ENCODE measurements around the gene C15orf62.

C15orf62 gene

DNA sequence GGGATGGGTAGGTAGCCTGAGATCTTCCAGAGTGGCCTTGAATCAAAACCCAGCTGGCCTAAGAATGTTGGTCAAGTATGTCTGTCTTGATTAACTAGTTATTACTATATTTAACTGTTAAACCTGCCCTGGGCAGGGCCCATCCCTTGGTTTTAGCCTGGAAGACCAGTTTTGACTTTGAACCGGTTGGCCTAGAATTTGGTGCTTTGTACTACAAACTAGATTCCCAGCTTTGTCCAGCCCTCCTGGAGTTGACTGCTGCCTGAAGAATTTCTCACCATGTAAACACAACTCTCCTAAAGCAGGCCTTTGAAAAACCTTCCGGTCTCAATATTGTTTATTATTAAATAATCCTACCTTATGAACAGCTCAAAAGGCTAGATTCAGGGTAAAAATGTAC lies 16.0 kb downstream of the C15orf62 start:
- DNase-seq = no peak

DNA sequence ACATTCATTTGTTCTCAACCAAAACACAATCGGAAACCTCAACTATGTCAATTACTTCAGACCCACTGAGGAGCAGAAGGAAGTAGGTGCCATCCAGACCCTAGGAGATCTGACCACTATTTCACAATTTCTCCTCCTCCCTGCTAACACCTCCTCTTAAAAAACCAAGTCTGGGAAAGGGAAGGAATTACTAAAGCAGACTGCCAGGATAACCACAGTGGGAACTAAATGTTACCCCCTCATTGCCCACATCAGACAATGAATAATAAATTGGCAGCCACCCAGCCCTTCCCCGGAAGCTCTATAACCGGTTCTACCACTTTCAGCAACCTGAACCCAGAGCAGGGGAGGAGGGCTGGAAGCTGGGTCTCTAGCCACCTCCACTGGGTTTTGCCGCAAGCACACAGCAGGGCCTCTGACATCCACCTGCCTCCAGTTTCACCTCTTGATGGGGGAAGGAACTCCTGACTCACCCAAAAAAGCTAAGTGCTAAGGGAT lies 17.6 kb downstream of the C15orf62 start:
- peak; percentile 91 for DNase-seq

DNA sequence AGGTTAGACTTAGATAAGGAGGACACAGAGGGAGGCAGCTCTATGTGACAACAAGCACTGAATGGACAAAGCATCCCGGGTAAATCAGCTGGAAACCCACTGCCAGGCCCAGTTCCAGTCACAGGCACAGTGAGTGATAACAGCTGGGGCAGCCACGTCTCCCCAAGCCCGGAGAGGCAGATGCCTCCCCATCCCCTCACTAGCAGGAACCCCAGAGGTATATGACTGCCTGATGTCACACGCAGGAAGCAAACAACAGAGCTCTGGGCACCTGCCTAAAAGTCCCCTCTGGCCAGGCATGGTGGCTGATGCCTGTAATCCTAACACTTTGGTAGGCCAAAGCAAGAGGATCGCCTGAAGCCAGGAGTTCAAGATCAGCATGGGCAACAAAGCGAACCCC lies 18.2 kb downstream of the C15orf62 start:
- no peak for DNase-seq

DNA sequence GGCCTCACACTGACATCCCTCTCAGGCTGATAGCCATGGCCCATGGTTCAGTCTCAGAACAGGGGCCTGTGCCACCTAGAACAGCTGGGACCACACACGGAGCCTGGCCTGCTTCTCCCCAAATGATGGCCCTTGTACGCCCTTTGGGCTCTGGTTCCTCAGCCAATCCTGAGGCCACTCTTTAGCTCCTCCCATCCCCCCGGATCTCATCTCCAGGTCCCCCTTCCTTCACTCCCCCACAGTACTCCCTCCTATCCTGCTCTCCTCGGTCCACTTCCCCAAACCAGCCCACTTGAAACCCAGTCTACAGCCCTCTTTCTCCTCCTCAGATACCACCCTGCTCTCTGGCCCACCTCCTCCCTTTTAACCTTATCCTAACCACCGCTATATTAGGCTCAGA lies 19.3 kb downstream of the C15orf62 start:
- no peak for DNase-seq

DNA sequence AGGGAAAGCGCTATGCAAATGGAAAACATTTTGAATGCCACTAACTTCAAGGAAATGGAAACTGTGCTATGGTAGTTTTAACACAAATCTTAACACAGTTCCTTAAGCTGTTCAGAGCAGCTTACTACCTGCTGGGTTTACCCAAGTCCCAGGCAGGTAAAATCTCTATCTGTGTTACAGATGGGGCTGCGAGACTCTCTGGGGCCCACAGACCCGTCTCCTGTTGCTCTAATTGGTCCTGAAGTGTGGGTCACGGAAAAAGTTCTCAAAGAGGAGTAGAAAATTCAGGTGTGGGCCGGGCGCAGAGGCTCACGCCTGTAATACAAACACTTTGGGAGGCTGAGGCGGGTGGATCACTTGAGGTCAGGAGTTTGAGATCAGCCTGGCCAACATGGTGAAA lies 20.2 kb downstream of the C15orf62 start:
- DNase-seq = no peak

DNA sequence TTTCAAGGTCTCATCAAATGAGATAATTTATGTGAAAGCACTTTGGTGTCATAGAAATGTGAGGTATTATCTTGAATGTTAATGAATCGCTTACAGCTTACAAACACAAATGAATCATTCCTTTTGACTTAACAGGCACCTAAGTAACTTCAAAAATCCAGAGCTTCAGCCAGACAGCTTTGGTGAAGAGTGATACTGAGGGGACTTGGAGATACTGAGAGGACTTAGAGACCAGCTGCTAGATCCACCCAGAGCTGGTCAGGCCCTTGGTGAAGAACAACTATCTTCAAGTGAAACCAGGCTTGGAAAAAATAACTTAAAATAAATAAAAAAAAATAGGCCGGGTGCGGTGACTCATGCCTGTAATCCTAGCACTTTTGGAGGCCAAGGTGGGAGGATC lies 20.9 kb downstream of the C15orf62 start:
- no peak for DNase-seq

DNA sequence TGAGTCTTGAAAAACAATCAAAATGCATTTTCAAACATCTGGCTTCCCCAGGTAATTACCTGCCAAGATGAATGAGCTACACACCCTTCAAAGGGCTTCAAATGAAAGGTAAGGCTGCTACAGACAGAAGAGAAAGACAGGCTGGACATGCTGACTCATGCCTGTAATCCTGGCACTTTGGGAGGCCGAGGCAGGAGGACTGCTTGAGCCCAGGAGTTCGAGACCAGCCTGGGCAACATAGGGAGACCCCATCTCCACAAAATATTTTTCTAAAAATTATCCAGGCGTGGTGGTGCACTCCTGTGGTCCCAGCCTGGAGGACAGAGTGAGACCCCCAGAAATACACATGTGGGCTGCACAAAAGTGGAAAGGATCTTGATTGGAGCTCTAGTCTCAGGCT lies 22.6 kb downstream of the C15orf62 start:
- DNase-seq = no peak

DNA sequence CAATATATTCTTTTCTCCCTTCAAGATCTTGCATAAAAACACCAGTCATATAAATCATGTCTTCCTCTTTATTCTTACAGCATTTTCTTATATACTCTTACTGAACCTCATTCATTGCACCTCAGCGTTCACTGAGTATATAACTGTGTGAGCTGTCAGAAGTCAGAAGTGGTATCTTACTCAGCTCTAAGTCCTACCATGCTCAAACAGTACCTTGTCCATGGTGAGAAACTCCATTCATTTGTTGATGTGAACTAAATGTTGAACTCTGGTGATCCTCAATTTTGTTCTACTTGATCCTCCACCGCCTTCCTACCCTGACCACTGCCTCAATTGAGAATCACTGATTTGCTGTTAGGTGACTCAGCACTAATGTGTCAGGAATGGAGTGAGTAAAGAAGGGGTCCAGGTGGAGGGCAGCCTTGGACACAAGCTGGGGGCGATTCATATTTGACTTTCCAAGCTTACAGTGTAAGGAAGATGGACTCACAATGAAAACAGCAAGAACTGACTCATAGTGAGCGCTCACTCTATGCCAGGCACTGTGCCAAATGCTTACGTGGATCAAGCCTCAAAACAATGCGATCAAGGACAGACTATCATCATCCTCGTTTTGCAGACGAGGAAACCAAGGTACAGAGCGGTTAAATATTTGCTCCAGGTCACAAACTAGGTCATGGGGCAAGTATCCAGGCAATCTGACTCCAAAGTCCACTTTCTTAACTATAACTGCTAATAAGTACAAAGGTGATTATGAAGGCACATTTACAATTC lies 23.6 kb downstream of the C15orf62 start:
- no peak for DNase-seq

DNA sequence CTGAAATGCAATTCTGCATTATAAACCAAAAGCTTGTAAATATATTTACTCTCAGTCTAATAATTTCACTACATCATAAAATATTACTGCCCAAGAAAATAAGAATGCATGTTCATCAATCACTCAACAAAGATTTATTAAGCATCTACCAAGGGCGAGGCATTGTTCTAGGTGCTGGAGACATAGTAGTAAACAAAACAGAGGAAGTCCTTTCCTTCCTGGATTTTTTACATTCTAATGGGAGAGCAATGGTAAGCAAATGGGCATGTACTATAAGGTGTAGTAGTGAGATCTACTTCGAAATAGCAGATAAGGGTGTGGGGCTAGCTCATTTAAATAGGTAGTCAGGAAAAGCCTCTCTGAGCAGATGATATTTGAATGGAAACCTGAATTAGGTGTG lies 26.3 kb downstream of the C15orf62 start:
- peak; percentile 38 for DNase-seq

DNA sequence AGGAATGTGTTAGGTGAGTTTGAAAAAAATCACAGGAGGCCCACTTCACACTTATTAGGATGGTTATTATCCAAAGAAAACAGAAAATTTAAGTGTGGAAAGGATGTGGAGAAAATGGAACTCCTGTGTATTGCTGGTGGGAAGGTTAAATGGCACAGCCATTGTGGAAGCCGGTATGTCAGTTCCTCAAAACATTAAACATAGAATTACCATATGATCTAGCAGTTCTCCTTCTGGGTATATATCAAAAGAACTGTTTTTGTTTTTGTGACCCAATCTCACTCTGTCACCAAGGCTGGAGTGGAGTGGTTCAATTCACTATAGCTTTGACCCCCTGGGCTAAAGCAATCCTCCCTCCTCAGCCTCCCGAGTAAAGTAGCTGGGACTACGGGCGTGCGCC lies 26.7 kb downstream of the C15orf62 start:
- DNase-seq = no peak

DNA sequence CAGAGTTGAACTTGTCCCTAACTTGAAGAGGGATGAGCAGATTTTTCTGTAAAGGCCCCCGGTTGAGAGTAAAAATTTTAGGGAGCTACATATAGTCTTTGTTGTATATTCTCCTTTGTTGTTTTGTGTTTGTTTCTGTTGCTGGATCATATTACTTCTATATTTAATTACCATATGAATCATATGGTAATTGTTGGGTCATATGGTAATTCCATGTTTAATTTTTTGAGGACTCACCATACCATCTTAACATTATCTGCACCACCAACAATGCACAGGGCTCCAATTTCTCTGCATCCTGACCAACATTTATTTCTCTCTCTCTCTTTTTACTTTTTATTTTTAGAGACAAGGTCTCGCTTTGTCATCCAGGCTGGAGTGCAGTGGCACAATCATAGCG lies 29.7 kb downstream of the C15orf62 start:
- DNase-seq = no peak

DNA sequence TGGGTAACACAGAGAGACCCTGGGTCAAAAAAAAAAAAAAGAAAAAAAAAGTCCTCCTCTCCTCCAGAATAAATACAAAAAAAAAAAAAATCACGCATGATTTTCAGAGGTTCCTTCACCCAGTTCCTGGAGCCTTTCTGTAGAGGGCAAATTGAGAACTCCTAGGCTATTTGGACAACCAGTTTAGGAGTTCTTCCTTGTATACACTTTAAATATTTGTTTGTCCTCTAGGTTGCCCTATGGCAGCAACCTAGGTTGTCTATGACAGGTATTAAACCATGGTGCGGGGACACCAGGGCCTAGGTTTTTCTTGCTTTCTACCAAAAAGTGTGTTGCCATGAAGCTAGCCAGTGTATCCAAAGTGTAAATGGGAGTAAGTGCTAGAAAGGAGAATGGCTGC lies 33.3 kb downstream of the C15orf62 start:
- no peak for DNase-seq

DNA sequence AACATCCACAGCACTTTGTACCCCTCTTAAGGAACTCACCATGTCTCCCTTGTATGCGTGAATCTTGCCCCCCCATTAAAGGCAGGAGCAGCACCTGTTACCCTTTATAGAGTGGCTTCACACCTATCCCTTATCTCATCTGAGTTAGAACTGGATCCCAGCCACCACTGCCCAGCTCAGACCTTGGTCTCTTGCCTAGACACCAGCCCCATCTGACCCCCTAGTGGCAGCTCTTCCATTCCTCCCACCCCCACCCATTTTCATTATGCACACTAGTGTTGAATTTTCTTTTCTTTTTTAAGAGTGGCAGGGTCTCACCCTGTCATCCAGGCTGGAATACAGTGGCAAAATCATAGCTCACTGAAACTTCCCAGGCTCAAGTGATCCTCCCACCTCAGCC lies 33.9 kb downstream of the C15orf62 start:
- DNase-seq = no peak

DNA sequence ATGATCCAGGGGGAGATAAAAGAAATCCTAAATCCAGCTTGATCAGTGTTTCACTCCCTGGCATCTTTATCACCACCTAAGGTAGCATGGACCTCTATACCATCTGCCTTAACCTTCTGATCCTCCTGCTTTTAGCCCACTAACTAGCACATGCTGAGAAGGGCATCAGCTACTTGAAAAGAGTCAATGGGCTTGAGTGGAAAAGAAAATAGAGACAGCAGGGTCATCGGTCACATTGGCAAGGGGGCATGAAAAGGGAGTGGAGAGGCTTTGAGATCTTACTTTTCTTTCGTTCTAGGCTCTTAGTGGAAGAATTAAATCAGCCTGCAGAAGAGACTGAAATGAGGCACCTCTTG lies 36.9 kb downstream of the C15orf62 start:
- DNase-seq = no peak

DNA sequence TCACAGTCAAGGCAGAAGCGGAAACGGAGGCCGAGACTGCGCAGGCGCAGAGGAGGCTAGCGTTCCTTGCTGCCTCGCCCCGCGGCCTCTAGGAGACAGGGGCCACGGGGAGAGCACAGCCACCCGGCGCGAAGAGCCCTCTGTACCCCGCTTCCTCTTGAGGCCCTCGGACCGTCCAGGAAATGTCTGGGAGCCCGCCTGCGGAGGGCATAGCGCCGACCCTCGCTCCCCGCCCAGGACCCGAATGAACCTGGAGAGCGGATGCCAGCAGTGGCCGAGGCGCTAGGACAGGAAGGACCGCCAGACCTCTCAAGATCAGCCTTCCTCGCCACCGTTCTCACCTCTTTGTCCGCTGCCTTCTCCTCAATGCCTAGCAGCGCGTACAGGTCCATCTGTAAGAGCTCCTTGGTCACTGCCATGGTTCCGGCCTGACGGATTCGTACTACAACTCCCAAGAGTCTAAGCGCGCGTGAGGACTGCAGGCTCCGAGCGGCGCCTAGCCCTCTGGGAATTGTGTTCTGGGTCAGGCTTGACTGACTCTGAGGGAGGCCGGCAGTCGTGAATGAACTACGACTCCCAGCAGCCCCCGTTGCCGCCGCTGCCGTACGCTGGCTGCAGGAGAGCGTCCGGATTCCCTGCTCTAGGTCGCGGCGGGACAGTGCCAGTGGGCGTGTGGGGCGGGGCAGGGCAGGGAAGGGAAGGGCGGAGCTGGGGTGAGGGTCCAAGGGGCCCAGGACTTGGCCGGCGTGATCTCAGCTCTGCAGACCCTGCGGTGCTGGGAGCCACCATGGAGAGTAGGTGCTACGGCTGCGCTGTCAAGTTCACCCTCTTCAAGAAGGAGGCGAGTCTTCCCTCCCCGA lies 37.5 kb downstream of the C15orf62 start, which contains the start of the genes DNAJC17 and ZFYVE19:
Gene DNAJC17 (minus strand): TSS at position 446 of the 860 bp plus-strand sequence. CDS start 27 bp downstream, at position 419.
Gene ZFYVE19 (plus strand): TSS at position 62 of the 860 bp plus-strand sequence. CDS start 501 bp downstream, at position 563.
- DNase-seq = peak; percentile 97

DNA sequence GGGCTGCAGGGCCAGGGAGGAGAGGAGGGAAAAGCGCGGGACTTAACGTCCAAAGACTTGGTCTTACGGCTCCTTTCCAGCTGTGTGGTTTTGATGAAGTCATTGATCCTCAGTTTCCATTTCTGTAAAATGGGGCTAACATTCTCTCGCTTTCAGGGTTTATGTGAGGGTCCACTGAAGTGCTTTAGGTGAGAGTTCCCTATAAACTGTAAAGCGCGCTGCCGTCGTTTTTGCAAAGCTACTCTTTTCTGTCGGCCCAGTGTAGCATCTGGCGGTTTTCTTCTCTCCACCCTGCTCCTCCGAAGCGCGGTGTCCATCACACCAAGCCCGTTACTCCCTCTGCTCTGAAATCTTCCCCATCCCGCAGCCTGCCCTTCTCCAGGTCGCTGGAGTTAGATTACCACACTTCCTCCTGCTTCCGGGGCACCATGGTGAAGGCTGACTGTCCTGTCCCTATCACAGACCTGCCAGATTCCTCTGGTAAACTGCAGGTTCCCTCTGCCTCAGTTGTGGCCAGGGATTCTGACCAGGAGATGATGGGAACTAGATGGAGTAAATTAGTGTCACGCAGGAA lies 38.2 kb downstream of the C15orf62 start:
- no peak for DNase-seq

DNA sequence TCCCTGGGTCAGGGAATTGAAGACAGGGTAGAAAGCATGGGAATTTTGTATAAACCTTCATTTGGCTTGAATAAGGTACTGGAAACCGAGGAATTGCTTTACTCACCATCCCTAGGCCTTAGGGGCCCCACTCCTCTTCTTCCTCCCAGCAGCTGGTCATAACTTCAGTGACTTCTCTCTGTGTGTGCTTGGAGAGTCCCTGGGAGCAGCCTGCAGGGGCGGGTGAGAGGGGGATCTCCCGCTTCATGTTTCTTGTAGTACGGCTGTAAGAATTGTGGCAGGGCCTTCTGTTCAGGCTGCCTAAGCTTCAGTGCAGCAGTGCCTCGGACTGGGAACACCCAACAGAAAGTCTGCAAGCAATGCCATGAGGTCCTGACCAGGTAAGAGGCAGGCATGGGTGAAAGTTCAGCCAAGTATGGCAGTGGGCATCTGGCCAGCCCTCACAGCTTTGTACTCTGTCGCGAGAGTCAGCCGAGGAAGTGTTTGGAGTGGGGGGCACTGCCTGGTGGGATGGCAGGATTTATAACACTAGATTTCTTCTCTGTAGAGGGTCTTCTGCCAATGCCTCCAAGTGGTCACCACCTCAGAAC lies 39.2 kb downstream of the C15orf62 start:
- DNase-seq = no peak

DNA sequence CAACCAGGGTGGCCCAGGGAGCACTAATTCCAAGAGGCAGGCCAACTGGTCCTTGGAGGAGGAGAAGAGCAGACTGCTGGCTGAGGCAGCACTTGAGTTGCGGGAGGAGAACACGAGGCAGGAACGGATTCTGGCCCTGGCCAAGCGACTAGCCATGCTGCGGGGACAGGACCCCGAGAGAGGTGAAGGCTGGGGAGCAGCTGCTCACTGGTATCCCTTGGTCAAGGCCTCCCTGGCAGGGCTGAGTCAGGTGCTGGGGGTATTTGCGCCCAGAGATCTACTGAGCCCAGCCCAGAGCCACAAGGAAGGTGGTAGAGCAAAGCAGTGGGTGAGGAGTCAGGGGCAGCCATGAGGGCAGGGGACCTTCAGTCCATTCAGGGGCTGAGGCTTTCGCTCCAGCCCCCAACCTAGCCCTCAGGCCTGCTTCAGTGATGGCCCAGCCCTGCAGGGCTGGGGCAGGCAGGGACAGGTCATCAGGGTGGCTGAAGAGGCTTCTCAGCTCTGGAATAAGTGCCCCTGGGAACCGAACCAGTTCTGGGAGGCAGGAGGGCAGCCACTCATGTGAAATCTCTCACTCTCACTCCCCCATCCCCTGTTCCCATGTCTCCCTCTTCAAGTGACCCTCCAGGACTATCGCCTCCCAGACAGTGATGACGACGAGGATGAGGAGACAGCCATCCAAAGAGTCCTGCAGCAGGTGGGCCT lies 43.1 kb downstream of the C15orf62 start:
- no peak for DNase-seq

DNA sequence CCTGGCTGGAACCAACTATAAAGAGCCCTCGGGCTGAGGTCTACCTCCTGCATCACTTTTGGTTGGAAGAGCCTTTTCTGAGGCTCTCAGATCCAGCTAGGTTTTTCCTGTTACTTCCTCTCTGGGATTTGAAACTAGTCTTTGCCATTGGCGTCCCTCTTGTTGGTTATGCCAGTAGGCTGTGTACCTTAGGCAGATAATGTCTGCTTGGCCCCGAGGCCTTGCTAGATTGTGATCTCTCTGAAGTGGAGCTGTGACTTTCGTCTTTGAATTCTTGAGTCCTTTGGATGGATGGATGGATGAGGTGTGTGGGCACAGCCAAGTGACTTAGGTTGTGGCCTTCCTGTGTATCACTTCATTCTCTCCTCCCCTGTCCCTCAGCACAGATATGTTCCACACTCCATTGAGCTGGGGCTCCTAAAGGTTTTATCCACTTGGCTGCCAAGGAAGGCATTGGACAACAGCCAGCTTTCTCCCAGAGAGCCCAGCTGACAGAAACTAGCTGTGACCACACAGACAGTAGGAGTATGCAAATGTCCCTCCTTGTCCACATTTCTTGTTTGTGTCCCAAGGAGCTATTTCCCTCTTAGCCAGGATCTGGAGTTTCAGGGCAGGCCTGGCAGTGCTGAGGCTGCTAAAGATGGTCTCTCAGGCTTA lies 45.4 kb downstream of the C15orf62 start:
- no peak for DNase-seq

DNA sequence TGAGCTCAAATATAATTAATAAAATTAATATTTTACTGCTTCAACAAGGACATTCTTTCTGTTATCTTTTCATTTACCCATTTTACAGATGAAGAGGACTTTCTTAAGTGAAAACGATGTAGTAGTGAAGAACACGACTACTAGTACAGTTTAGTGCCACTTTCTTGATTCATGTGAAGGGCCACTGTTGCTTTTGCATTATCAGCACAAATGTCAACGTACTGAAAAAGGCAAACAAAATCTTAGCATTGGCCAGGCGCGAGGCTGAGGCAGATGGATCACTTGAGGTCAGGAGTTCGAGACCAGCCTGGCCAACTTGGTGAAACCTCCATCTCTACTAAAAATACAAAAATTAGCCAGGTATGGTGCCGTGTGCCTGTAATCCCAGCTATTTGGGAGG lies 49.3 kb downstream of the C15orf62 start:
- DNase-seq = no peak

DNA sequence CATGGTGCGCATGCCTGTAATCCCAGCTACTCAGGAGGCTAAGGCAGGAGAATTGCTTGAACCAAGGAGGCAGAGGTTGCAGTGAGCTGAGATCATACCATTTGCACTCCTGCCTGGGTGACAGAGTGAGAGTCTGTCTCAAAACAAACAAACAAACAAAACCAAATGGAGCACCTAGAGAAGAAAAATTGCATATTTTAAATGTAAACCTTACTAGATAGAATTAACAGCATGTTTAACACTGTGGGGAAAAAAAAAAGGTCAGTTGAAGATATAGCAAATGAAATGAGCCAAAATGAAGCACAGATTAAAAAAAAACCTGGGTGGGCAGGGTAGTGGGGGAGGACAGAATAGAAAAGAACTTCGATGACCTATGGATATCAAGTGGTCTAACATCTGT lies 51.4 kb downstream of the C15orf62 start:
- no peak for DNase-seq

All from NCI-H526 treated with DMSO at 0.1 percent for 48 hours (cell line).